RWPE2 (cell line): ENCODE data around the gene PTRHD1.
A peak's percentile ranks its signal among the peaks of the same experiment; 100 is the strongest.

ENCODE experiments used
- ATAC-seq: fragments of 200-7000 bp; cut with Tn5 transposase; 3 replicates; pipeline ENCODE4 v1.9.1; 2021; ENCODE audit warnings: low read depth
- DNase-seq: peaks from one replicate; pipeline ENCODE4 v3.0.0-alpha.2; 2020; ENCODE audit warnings: low spot score
- H3K27ac ChIP-seq: fragments of 450-650 bp; 2 replicates; pipeline ENCODE4 v1.5.1; 2017; ENCODE audit warnings: mild to moderate bottlenecking; ENCODE audit not compliant: poor library complexity, severe bottlenecking
- H3K27me3 ChIP-seq: fragments of 250-450 bp; sonication (Bioruptor Pico); 2 replicates; pipeline ENCODE4 v1.5.1; 2021; ENCODE audit warnings: mild to moderate bottlenecking, moderate library complexity; ENCODE audit not compliant: insufficient read depth, poor library complexity, severe bottlenecking
- H3K36me3 ChIP-seq: fragments of 250-450 bp; sonication (Bioruptor Pico); 2 replicates; pipeline ENCODE4 v1.5.1; 2020; ENCODE audit warnings: low read depth, mild to moderate bottlenecking, moderate library complexity
- H3K4me1 ChIP-seq: fragments of 250-450 bp; sonication (Bioruptor Pico); 2 replicates; pipeline ENCODE4 v1.5.1; 2021; ENCODE audit warnings: mild to moderate bottlenecking, moderate library complexity; ENCODE audit not compliant: insufficient read depth, poor library complexity, severe bottlenecking
- H3K4me3 ChIP-seq: fragments of 250-450 bp; sonication (Bioruptor Pico); 2 replicates; pipeline ENCODE4 v1.5.1; 2021; ENCODE audit warnings: mild to moderate bottlenecking, moderate library complexity; ENCODE audit not compliant: severe bottlenecking
- H3K9me3 ChIP-seq: fragments of 250-450 bp; sonication (Bioruptor Pico); 2 replicates; pipeline ENCODE4 v1.5.1; 2021; ENCODE audit warnings: mild to moderate bottlenecking, moderate library complexity; ENCODE audit not compliant: severe bottlenecking
- CTCF ChIP-seq: fragments of 450-650 bp; IDR thresholded peaks from one replicate; pipeline ENCODE4 v1.5.1; 2017; ENCODE audit warnings: mild to moderate bottlenecking, moderate library complexity; ENCODE audit not compliant: poor library complexity, severe bottlenecking

The PTRHD1 gene

GRCh38 chr2:24828238-24828996 is 35.2 kb upstream of the PTRHD1 start:
- Histone ChIP-seq H3K4me3 (no peak overlapping the region), H3K27ac (no peak overlapping the region)
- DNase-seq, result no peak

GRCh38 chr2:24827321-24828237 is 34.4 kb upstream of the PTRHD1 start:
- ATAC-seq (peak; percentile 85), DNase-seq (no peak)
- no peak overlapping the region for H3K4me3 ChIP-seq
- TF ChIP-seq CTCF, result peak; percentile 85
- no peaks in the 10 kb centered on the region for H3K9me3 ChIP-seq
- peaks cover 33% of the 10 kb centered on the region for H3K36me3 ChIP-seq
- H3K27ac ChIP-seq, result peak overlapping the region; percentile 35
- peaks cover 7% of the 10 kb centered on the region for H3K4me1 ChIP-seq
- H3K27me3 ChIP-seq, result no peaks in the 10 kb centered on the region

More at GRCh38 chr2:24828238-24828996, 35.2 kb upstream of the PTRHD1 start:
- Histone ChIP-seq H3K4me1 (peaks cover 7% of the 10 kb centered on the region), H3K9me3 (no peaks in the 10 kb centered on the region), H3K27me3 (no peaks in the 10 kb centered on the region), H3K36me3 (peaks cover 25% of the 10 kb centered on the region)
- no peak for ATAC-seq
- no peak for TF ChIP-seq CTCF

- Histone ChIP-seq H3K27me3 (no peaks in the 10 kb centered on the region), H3K4me1 (peaks cover 7% of the 10 kb centered on the region), H3K36me3 (peaks cover 41% of the 10 kb centered on the region), H3K9me3 (no peaks in the 10 kb centered on the region), H3K4me3 (no peak overlapping the region), H3K27ac (peak overlapping the region; percentile 35)
- ATAC-seq (no peak), DNase-seq (no peak)
- no peak for TF ChIP-seq CTCF
These were observed 33.6 kb upstream of the PTRHD1 start for GRCh38 chr2:24826773-24827145.

GRCh38 chr2:24825883-24826772 is 32.9 kb upstream of the PTRHD1 start:
- ATAC-seq (peak; percentile 10; the same call in 1 of the 3 replicates), DNase-seq (no peak)
- H3K27me3 ChIP-seq, result no peaks in the 10 kb centered on the region
- H3K4me3 ChIP-seq, result no peak overlapping the region
- peaks cover 7% of the 10 kb centered on the region for H3K4me1 ChIP-seq
- peaks cover 43% of the 10 kb centered on the region for H3K36me3 ChIP-seq
- TF ChIP-seq CTCF, result no peak
- H3K9me3 ChIP-seq, result no peaks in the 10 kb centered on the region
- peak overlapping the region; percentile 35 for H3K27ac ChIP-seq
